CD4-positive, alpha-beta T cell (primary cell): ENCODE measurements around the gene ZNRF3. TPM values are rescaled to one million over a fixed set of nuclear protein-coding genes. Genes with fewer than 3 reads are reported as not detected.

ENCODE experiments used
- ATAC-seq: fragments of 200-7000 bp; cut with Tn5 transposase; one replicate; pipeline ENCODE4 v1.10.0; 2022; ENCODE audit warnings: mild to moderate bottlenecking; ENCODE audit not compliant: poor library complexity
- CTCF ChIA-PET: fragments of 350-600 bp; sonication (Branson Sonifier 250); formaldehyde crosslinking; loops from one replicate; lab custom pipeline; 2021; ENCODE audit warnings: antibody characterized with exemption, inconsistent platforms; lab: Charles Lee
- POLR2A ChIA-PET: fragments of 350-600 bp; sonication (Branson Sonifier 250); formaldehyde crosslinking; loops from one replicate; lab custom pipeline; 2021; ENCODE audit warnings: antibody characterized with exemption, inconsistent platforms; lab: Charles Lee
- DNase-seq, 14 experiments: peaks; one replicate each; pipeline ENCODE4 v3.0.0-alpha.2; 2013 to 2020; ENCODE audit warnings: mixed read lengths in 2 of 14
- H3K27ac ChIP-seq, 2 donors: one replicate each; pipeline versions ENCODE4 v1.5.1 to v1.7.0; 2013; ENCODE audit warnings: low read length in 2 of 2, low read depth in 1 of 2, mild to moderate bottlenecking in 1 of 2
- H3K27me3 ChIP-seq, 2 experiments: 1 replicate in 1 of 2; 2 replicates in 1 of 2; pipeline versions ENCODE4 v1.6.1 to v1.7.0; 2013; ENCODE audit warnings: low read length in 2 of 2, control low read depth in 1 of 2, mild to moderate bottlenecking in 1 of 2, moderate library complexity in 1 of 2; ENCODE audit not compliant: insufficient read depth in 2 of 2, control insufficient read depth in 1 of 2
- H3K36me3 ChIP-seq: one replicate; pipeline ENCODE4 v1.6.1; 2013; ENCODE audit warnings: low read length, control low read depth; ENCODE audit not compliant: insufficient read depth
- H3K4me1 ChIP-seq: one replicate; pipeline ENCODE4 v1.6.1; 2013; ENCODE audit warnings: low read length, control low read depth; ENCODE audit not compliant: insufficient read depth
- H3K4me3 ChIP-seq: one replicate; pipeline ENCODE4 v1.5.1; 2013; ENCODE audit warnings: mild to moderate bottlenecking, low read length, moderate library complexity
- H3K9me3 ChIP-seq, 2 experiments: 1 replicate in 1 of 2; 2 replicates in 1 of 2; pipeline versions ENCODE4 v1.6.1 to v1.7.0; 2013; ENCODE audit warnings: low read length in 2 of 2, mild to moderate bottlenecking in 2 of 2, control low read depth in 1 of 2, moderate library complexity in 1 of 2; ENCODE audit not compliant: control insufficient read depth in 1 of 2, insufficient read depth in 1 of 2
- H3K27ac Mint-ChIP-seq: one replicate; pipeline ENCODE4 v1.8.0; 2020; ENCODE audit warnings: mixed read lengths
- H3K27me3 Mint-ChIP-seq: one replicate; pipeline ENCODE4 v1.8.0; 2021; ENCODE audit warnings: mixed read lengths
- H3K36me3 Mint-ChIP-seq: one replicate; pipeline ENCODE4 v1.8.0; 2021; ENCODE audit warnings: low read depth, mixed read lengths
- H3K4me1 Mint-ChIP-seq: one replicate; pipeline ENCODE4 v1.8.0; 2021; ENCODE audit warnings: low read depth, mixed read lengths
- H3K4me3 Mint-ChIP-seq: one replicate; pipeline ENCODE4 v1.8.0; 2020; ENCODE audit warnings: mild to moderate bottlenecking, mixed read lengths
- H3K9me3 Mint-ChIP-seq: one replicate; pipeline ENCODE4 v1.8.0; 2020; ENCODE audit warnings: mixed read lengths
- CTCF ChIP-seq: fragments of 200-600 bp; IDR thresholded peaks from one replicate; pipeline ENCODE4 v1.8.0; 2022; ENCODE audit warnings: antibody characterized with exemption, mild to moderate bottlenecking
- intact Hi-C, 2 experiments: fragments of 100-400 bp; cut with DNase I in 1 of 2; cut with micrococcal nuclease in 1 of 2; formaldehyde crosslinking; loops; one replicate each; pipeline versions ENCODE4 v1.15.1 to v1.9.0; 2023 to 2025; cut with DNase I, micrococcal nuclease
- total RNA-seq, 174 experiments: library from RNA in 2 of 174; stranded (reverse) in 2 of 174; gene quantifications; one replicate each; pipeline ENCODE4 v1.2.3 and lab custom pipeline; 2021 to 2026

ZNRF3 gene
- total RNA-seq, 2 experiments from 2014 or later = 0.38 to 0.61 TPM

GRCh38 chr22:28869736-28870135, 13.6 kb upstream of the ZNRF3 start:
- no peak for DNase-seq
- Mint-ChIP-seq H3K9me3 (no peaks in the 10 kb centered on the region), H3K27ac (no peak overlapping the region), H3K36me3 (no peaks in the 10 kb centered on the region), H3K4me1 (no peaks in the 10 kb centered on the region), H3K4me3 (no peak overlapping the region), H3K27me3 (no peaks in the 10 kb centered on the region)
- CTCF ChIA-PET = no interaction called here
- H3K4me3 ChIP-seq = no peak overlapping the region
- H3K36me3 ChIP-seq = no peaks in the 10 kb centered on the region
- H3K9me3 ChIP-seq = no peaks in the 10 kb centered on the region
- no peak overlapping the region for H3K27ac ChIP-seq
- no peaks in the 10 kb centered on the region for H3K4me1 ChIP-seq
- TF ChIP-seq CTCF = no peak
- intact Hi-C loops = no loop called here
- H3K27me3 ChIP-seq = no peaks in the 10 kb centered on the region
- no peak for ATAC-seq
- POLR2A ChIA-PET = no interaction called here

GRCh38 chr22:28873183-28873963, 10.0 kb upstream of the ZNRF3 start:
- Histone ChIP-seq H3K36me3 (no peaks in the 10 kb centered on the region), H3K27me3 (no peaks in the 10 kb centered on the region), H3K4me3 (no peak overlapping the region), H3K4me1 (no peaks in the 10 kb centered on the region), H3K27ac (no peak overlapping the region), H3K9me3 (no peaks in the 10 kb centered on the region)
- H3K36me3 Mint-ChIP-seq = no peaks in the 10 kb centered on the region
- no peak for TF ChIP-seq CTCF
- no peaks in the 10 kb centered on the region for H3K27me3 Mint-ChIP-seq
- intact Hi-C loops = no loop called here
- H3K9me3 Mint-ChIP-seq = no peaks in the 10 kb centered on the region
- no peaks in the 10 kb centered on the region for H3K4me1 Mint-ChIP-seq
- H3K4me3 Mint-ChIP-seq = no peak overlapping the region
- no peak overlapping the region for H3K27ac Mint-ChIP-seq
- DNase-seq (no peak), ATAC-seq (no peak)
- ChIA-PET POLR2A (interaction anchor here (1.3 kb wide), 1 partner anchor 10 kb away, joined by 4 read pairs; the partner anchor contains the start of gene ZNRF3), CTCF (no interaction called here)

- Mint-ChIP-seq H3K4me1 (no peaks in the 10 kb centered on the region), H3K36me3 (no peaks in the 10 kb centered on the region), H3K9me3 (no peaks in the 10 kb centered on the region), H3K27ac (no peak overlapping the region), H3K4me3 (no peak overlapping the region), H3K27me3 (no peaks in the 10 kb centered on the region)
- intact Hi-C loops = no loop called here
- no peaks in the 10 kb centered on the region for H3K27me3 ChIP-seq
- no peaks in the 10 kb centered on the region for H3K9me3 ChIP-seq
- no peak overlapping the region for H3K27ac ChIP-seq
- TF ChIP-seq CTCF = no peak
- ATAC-seq (no peak), DNase-seq (no peak)
- H3K36me3 ChIP-seq = no peaks in the 10 kb centered on the region
- H3K4me3 ChIP-seq = no peak overlapping the region
- H3K4me1 ChIP-seq = no peaks in the 10 kb centered on the region
- ChIA-PET CTCF (no interaction called here), POLR2A (interaction anchor here (1.3 kb wide), 1 partner anchor 9 kb away, joined by 4 read pairs; the partner anchor contains the start of gene ZNRF3)
Observed at GRCh38 chr22:28874061-28874460, 9.3 kb upstream of the ZNRF3 start.
